C4-2B (cell line): ENCODE results near the gene IFNK.

Experiments
- ZFX ChIP-seq: fragments of 450-650 bp; IDR thresholded peaks from 2 replicates; pipeline ENCODE4 v1.6.1; 2017
- TF ChIP-seq, protein P1 (sequence below): fragments of 450-650 bp; conservative IDR thresholded peaks from 2 replicates; pipeline ENCODE4 v1.5.1; 2017; ENCODE audit warnings: mild to moderate bottlenecking

DNA sequence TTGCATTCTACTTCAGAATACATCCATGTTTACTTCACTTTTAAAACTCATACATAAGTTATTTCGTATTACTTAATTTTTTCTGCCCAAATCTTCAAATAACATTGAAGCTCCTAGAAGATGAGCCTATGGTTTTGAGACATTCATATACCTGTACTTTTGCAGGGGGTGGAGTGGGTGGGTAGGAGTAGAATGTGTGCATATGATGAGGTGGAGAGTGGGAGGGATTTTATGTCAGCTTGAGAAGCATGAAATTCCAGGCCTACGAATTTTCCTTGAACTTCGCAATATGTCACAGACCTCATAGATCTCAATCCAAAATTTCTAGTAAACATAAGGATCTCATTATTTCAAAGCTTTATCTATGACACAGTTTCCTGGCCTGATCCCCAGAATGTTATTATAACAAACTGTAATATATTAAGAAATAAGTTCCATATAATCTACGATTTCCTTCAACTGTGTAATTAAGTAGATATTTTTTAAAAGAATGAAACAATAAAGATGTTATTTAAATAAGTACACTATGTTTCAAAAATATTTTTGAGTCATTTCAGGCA is 25.2 kb downstream of the IFNK start:
- TF ChIP-seq, protein P1, sequence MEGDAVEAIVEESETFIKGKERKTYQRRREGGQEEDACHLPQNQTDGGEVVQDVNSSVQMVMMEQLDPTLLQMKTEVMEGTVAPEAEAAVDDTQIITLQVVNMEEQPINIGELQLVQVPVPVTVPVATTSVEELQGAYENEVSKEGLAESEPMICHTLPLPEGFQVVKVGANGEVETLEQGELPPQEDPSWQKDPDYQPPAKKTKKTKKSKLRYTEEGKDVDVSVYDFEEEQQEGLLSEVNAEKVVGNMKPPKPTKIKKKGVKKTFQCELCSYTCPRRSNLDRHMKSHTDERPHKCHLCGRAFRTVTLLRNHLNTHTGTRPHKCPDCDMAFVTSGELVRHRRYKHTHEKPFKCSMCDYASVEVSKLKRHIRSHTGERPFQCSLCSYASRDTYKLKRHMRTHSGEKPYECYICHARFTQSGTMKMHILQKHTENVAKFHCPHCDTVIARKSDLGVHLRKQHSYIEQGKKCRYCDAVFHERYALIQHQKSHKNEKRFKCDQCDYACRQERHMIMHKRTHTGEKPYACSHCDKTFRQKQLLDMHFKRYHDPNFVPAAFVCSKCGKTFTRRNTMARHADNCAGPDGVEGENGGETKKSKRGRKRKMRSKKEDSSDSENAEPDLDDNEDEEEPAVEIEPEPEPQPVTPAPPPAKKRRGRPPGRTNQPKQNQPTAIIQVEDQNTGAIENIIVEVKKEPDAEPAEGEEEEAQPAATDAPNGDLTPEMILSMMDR = no peak
- TF ChIP-seq ZFX = no peak
